Ishikawa (cell line): ENCODE results near the gene STARD3.

ENCODE experiments used
- CREB1 ChIP-seq: IDR thresholded peaks from 2 replicates; pipeline ENCODE4 v1.6.1; 2012; ENCODE audit warnings: low read depth
- EGR1 ChIP-seq: IDR thresholded peaks from 2 replicates; pipeline ENCODE4 v1.6.1; 2012
- EP300 ChIP-seq: IDR thresholded peaks from 2 replicates; pipeline ENCODE4 v1.6.1; 2012; ENCODE audit warnings: borderline replicate concordance
- MAX ChIP-seq: IDR thresholded peaks from 2 replicates; pipeline ENCODE4 v1.6.1; 2012
- RAD21 ChIP-seq: IDR thresholded peaks from 2 replicates; pipeline ENCODE4 v1.6.1; 2012; ENCODE audit warnings: low read depth
- TEAD4 ChIP-seq: IDR thresholded peaks from 2 replicates; pipeline ENCODE4 v1.6.1; 2012
- USF1 ChIP-seq: IDR thresholded peaks from 2 replicates; pipeline ENCODE4 v1.6.1; 2012

GRCh38 chr17:39660011-39660360, 23.0 kb downstream of the STARD3 start:
- no peak for TF ChIP-seq EP300
- no peak for TF ChIP-seq CREB1
- no peak for TF ChIP-seq EGR1
- no peak for TF ChIP-seq USF1
- TF ChIP-seq TEAD4, result no peak
- no peak for TF ChIP-seq RAD21
- TF ChIP-seq MAX, result no peak
